Effector memory CD4-positive, alpha-beta T cell (primary cell): Measurements from ENCODE around the gene C11orf98.
"Not testable (repeated sequence)": the region's sequence is repeated elsewhere in the genome, so short reads cannot be mapped to it uniquely, and the experiment has no call there.

Experiments
- DNase-seq, 3 donors: peaks; one replicate each; pipeline ENCODE4 v3.0.0-alpha.2; 2020
- H3K27ac ChIP-seq: 2 replicates; pipeline ENCODE4 v1.7.0; 2013; ENCODE audit warnings: mild to moderate bottlenecking, low read length, moderate library complexity; ENCODE audit not compliant: insufficient read depth, poor library complexity, severe bottlenecking
- H3K27me3 ChIP-seq: replicated peaks from 2 replicates; pipeline ENCODE4 v1.7.0; 2013; ENCODE audit warnings: mild to moderate bottlenecking, low read length; ENCODE audit not compliant: insufficient read depth, control insufficient read depth, poor library complexity, severe bottlenecking
- H3K36me3 ChIP-seq: 2 replicates; pipeline ENCODE4 v1.7.0; 2013; ENCODE audit warnings: mild to moderate bottlenecking, low read length, moderate library complexity; ENCODE audit not compliant: control insufficient read depth, insufficient read depth
- H3K4me1 ChIP-seq: 2 replicates; pipeline ENCODE4 v1.7.0; 2013; ENCODE audit warnings: low read length, mild to moderate bottlenecking; ENCODE audit not compliant: control insufficient read depth, insufficient read depth, poor library complexity, severe bottlenecking
- H3K4me3 ChIP-seq: 2 replicates; pipeline ENCODE4 v1.7.0; 2013; ENCODE audit warnings: low read length, low read depth, mild to moderate bottlenecking; ENCODE audit not compliant: insufficient read depth, poor library complexity, severe bottlenecking
- H3K9me3 ChIP-seq: 2 replicates; pipeline ENCODE4 v1.7.0; 2013; ENCODE audit warnings: mild to moderate bottlenecking, low read length, moderate library complexity; ENCODE audit not compliant: control insufficient read depth

The C11orf98 gene

DNA sequence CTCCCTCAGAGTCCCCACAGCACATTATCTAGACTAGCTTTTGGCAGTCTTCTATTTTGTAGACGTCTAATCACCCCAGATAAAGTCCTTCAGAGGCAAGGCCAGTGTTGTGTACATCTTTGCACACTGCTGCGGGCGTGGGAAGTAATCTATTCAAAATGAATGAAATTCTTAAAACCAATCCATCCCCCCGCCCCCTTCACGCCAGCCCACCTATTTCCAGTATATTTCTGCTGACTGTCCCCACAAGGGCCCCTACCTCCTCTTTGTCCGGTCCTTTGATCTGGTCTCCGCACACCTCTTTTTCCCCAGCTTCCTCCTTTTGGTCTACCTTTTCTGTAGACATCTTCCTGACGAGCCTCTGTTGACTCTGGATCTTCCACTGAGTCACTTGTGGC is 41.8 kb upstream of the C11orf98 start:
- no peak overlapping the region for H3K4me3 ChIP-seq

DNA sequence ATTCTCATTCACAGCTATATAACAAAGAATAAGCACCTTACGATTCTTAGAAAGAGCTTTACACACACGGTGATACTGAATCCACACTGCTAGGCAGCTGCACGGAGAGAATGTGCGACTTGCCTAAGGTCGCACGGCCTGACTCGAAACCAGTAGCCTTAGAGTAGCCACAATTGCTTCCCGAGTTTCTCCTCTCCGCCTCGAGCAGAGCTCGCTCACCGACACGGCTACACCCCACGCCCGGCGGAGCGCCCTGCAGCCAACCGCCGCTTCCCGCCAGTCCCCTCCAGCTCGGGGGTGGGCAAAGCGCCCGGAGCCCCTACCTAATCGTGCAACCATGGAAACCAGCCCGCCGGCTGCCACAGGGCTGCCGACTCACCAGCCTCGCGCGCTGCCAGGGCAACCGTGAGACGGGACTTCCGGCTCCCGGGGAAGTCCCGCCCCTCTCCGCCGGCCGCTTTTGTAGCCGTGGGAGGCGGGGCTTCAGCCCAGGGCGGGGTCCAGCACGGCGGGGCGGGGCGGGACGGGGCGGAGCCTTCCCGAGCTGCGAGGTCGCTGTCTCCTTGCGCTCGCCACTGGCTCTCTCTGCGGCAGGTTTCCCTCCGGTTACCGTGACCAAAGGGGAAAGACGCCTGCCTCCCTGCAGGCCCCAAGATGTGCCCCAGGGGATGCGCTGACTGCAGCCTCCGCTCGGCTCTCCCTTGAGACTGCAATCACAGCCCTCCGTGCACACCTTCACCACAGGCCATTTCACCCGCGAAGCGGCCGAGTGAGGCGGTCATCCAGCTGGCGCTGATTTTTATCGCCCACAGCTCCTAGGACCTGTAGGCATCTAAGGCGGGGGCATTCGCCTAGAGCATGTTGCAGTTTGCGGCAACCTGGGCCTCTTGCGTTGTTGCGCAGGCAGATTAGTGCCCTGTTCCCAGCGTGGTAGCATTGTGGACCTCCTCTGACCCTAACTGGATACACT is 41.2 kb upstream of the C11orf98 start:
- Histone ChIP-seq H3K36me3 (no peaks in the 10 kb centered on the region), H3K27ac (peak overlapping the region; percentile 86), H3K4me3 (peak overlapping the region; percentile 86), H3K4me1 (peaks cover 32% of the 10 kb centered on the region), H3K27me3 (no peaks in the 10 kb centered on the region), H3K9me3 (no peaks in the 10 kb centered on the region)
- peak; percentile 90 to 95 (median 93) for DNase-seq

More for the DNA sequence above, 41.8 kb upstream of the C11orf98 start:
- Histone ChIP-seq H3K36me3 (no peaks in the 10 kb centered on the region), H3K9me3 (no peaks in the 10 kb centered on the region), H3K27me3 (no peaks in the 10 kb centered on the region), H3K27ac (no peak overlapping the region), H3K4me1 (peaks cover 32% of the 10 kb centered on the region)
- DNase-seq: no peak

DNA sequence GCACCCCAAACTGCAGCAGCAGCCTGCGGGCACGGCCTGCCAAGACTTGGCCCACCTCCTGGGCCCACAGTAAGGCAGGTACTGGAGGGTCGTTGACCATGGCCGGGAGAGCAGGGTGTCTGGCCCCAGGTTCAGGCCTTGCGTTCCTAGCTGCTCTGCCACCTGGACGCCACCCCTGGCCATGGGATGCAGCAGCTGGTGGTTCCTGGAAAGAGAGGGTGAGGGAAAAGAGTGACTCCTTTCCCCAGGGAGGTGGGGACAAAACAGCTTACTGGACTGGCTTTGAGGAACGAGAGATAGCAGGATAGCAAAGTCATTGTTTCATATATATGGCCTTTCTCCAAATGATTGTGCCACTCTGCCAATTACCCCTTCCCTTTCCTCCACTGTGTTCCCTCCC is 40.4 kb upstream of the C11orf98 start:
- Histone ChIP-seq H3K9me3 (no peaks in the 10 kb centered on the region), H3K27ac (peak overlapping the region; percentile 86), H3K4me1 (peaks cover 30% of the 10 kb centered on the region), H3K27me3 (no peaks in the 10 kb centered on the region), H3K4me3 (peak overlapping the region; percentile 86), H3K36me3 (no peaks in the 10 kb centered on the region)
- DNase-seq: no peak

DNA sequence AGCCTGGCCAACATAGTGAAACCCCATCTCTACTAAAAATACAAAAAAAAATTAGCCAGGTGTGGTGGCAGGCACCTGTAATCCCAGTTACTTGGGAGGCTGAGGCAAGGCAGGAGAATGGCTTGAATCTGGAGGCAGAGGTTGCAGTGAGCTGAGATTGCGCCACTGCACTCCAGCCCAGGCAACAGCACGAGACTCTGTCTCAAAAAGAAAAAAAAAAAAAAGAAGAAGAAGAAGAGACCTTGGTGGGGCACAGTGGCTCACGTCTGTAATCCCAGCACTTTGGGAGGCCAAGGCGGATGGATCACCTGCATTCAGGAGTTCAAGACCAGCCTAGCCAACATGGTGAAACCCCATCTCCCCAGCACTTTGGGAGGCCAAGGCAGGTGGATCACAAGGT is 38.9 kb upstream of the C11orf98 start:
- H3K36me3 ChIP-seq, H3K27me3 ChIP-seq, H3K27ac ChIP-seq, H3K4me3 ChIP-seq, H3K9me3 ChIP-seq, DNase-seq: not testable (repeated sequence)
- peaks cover 23% of the 10 kb centered on the region for H3K4me1 ChIP-seq

DNA sequence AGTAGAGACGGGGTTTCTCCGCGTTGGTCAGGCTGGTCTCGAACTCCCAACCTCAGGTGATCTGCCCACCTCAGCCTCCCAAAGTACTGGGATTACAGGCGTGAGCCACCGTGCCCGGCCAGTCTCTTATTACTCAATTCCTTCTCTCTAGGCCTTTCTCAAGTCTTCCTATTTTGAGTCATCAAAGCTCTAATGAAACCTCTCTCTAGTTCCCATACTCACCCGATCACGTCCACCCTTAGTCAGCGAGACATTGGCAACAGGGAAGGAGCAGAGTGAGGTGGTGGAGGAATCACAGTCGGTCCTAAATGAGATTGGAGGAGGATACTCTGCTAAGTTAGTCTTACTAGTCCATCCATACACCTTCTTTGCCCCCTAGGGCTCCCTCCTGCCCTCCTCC is 37.2 kb upstream of the C11orf98 start:
- no peaks in the 10 kb centered on the region for H3K27me3 ChIP-seq
- H3K4me1 ChIP-seq: peaks cover 16% of the 10 kb centered on the region
- H3K27ac ChIP-seq: no peak overlapping the region
- no peaks in the 10 kb centered on the region for H3K9me3 ChIP-seq
- no peak for DNase-seq
- no peaks in the 10 kb centered on the region for H3K36me3 ChIP-seq
- no peak overlapping the region for H3K4me3 ChIP-seq

DNA sequence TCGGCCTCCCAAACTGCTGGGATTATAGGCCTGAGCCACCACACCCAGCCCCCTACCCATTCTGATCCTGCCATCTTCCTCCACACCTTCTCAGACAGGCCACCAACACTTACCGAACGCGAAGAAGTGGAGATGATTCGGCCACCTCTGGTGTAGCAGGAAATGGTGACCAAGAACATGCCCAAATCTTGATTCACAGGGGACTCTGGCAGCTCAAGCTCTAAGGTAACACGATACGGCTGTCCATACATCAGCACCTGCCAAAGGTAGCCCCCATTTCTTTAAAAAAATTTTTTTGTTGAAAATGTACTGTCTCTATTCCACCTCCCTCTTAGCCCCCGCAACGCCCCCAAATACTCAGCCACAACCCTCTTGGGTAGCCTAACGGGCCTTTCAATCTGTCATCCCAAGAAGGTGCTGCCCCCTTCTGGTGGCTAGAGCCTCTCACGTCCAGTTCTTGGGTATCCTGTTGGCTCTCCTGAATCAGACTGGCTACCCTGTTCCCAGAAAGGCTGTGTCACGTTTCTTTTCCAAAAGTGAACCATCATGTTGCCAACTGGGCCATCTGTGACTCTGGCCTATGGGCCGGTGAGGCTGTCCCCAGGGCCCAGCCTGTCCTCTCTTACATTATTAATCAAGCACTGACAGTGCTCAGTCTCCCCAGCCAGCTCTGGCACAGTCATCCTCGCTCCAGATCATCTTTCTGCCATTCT is 29.6 kb upstream of the C11orf98 start:
- H3K9me3 ChIP-seq: no peaks in the 10 kb centered on the region
- H3K27ac ChIP-seq: no peak overlapping the region
- H3K27me3 ChIP-seq: no peaks in the 10 kb centered on the region
- peaks cover 7% of the 10 kb centered on the region for H3K36me3 ChIP-seq
- peak; percentile 55 to 69 (median 60) for DNase-seq
- no peak overlapping the region for H3K4me3 ChIP-seq
- no peaks in the 10 kb centered on the region for H3K4me1 ChIP-seq

DNA sequence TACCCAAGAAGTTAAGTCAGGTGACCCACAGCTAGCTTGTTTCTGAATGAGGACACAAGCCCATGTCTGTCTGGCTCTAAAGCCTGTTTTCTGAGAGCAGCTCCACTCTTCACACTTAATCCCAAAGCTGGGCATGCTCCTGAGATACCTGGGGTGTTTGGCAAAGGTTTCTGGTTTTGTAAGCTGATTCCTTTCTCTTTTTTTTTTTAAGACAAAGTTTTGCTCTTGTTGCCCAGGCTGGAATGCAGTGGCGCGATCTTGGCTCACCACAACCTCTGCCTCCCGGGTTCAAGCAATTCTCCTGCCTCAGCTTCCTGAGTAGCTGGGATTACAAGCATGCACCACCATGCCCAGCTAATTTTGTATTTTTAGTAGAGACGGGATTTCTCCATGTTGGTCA is 28.6 kb upstream of the C11orf98 start:
- H3K9me3 ChIP-seq, H3K4me3 ChIP-seq, H3K27me3 ChIP-seq, H3K27ac ChIP-seq, DNase-seq, H3K4me1 ChIP-seq, H3K36me3 ChIP-seq: not testable (repeated sequence)

DNA sequence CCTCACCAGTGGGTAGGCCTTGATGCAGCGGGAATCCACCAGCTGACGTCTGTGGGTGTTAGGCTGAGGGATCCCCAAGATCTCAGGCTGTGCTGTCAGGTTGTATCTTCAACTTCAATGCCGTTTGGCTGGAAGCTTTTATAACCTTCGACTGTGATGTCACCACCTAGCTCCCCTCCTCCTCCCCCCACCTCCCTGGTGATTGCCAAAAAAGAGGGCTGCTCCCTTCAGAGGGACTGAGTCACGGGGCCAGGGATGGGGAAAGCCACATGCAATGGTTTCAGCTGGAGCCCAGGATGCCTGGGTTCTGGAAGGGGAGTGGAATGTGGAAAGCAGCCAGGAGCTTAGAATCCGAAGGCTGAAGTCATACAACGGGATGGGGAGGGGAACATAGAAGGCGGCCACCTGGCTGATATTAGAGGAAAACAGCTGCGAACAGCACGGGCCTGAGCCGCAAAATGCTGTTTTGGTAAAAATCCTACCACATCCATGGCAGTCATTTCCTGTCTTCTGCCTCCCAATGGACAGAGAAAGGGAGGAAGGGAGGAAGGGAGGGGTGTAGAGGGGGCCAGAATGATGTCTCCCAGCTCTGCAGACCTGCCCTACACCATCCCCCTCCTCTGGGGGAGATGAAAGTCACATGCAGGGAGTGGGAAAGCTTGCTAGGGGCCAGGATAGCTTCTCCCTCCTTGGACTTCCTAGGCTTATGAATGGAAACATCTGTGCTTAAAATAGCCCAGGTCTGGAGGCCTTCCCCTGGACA is 24.6 kb upstream of the C11orf98 start, which contains the start of gene LRRN4CL:
Gene LRRN4CL, minus strand, starts transcription at position 110 of the 763 bp plus-strand sequence. CDS start 1,022 bp downstream, outside the sequence.
- no peaks in the 10 kb centered on the region for H3K9me3 ChIP-seq
- H3K27me3 ChIP-seq: peaks cover 7% of the 10 kb centered on the region
- H3K27ac ChIP-seq: no peak within 1 kb of the TSS
- no peak within 1 kb of the TSS for H3K4me3 ChIP-seq
- no peak for DNase-seq
- no peaks in the 10 kb centered on the region for H3K4me1 ChIP-seq
- peaks cover 7% of the 10 kb centered on the region for H3K36me3 ChIP-seq

DNA sequence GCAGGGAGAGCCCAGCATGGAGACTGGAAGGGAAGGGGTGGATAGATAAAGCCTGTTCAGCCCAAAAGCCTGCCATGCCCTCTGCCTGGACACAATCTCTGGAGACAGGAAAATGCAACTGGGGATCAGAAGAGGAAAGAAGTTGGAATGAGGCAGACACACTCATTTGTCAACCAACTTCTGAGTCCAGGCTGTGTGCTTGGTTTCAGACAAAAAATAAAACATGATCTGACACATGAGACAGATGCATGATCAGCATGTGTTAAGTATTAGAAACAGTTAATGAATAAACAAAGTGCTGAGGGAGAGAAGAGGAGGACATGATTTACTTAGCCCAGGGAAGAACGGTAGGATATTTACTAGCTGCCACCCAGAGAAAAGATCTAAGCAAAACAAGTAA is 23.5 kb upstream of the C11orf98 start:
- Histone ChIP-seq H3K9me3 (no peaks in the 10 kb centered on the region), H3K4me1 (no peaks in the 10 kb centered on the region), H3K36me3 (peaks cover 7% of the 10 kb centered on the region), H3K4me3 (no peak overlapping the region), H3K27me3 (peaks cover 7% of the 10 kb centered on the region), H3K27ac (no peak overlapping the region)
- no peak for DNase-seq
